Ovary (tissue), 9 donors: ENCODE data around the gene LGI4. TPM values are rescaled to one million over a fixed set of nuclear protein-coding genes. Genes with fewer than 3 reads are reported as not detected.
"Not testable (repeated sequence)": the region's sequence is repeated elsewhere in the genome, so short reads cannot be mapped to it uniquely, and the experiment has no call there.

Experiments
- DNase-seq, 5 donors: peaks; one replicate each; pipeline ENCODE4 v3.0.0-alpha.2; 2019 to 2020
- H3K27ac ChIP-seq, 2 donors: fragments of 200-600 bp; one replicate each; pipeline versions ENCODE4 v1.5.1 to v1.8.0; 2019 to 2022
- H3K27me3 ChIP-seq: fragments of 200-600 bp; one replicate; pipeline ENCODE4 v1.8.0; 2022
- H3K36me3 ChIP-seq: fragments of 200-600 bp; sonication (generic); one replicate; pipeline ENCODE4 v1.5.1; 2019
- H3K4me1 ChIP-seq: one replicate; pipeline ENCODE4 v1.8.1; 2013; ENCODE audit warnings: mild to moderate bottlenecking, moderate library complexity; ENCODE audit not compliant: insufficient read depth
- H3K4me3 ChIP-seq: fragments of 200-600 bp; sonication (generic); one replicate; pipeline ENCODE4 v1.5.1; 2017
- H3K9me3 ChIP-seq, 2 donors: fragments of 200-600 bp in 1 of 2; sonication (generic) in 1 of 2; one replicate each; pipeline versions ENCODE4 v1.5.1 to v1.8.1; 2013 to 2019; ENCODE audit warnings: mild to moderate bottlenecking in 1 of 2, moderate library complexity in 1 of 2
- EP300 ChIP-seq: sonication (generic); formaldehyde crosslinking; IDR thresholded peaks from one replicate; pipeline ENCODE4 v1.6.1; 2017; ENCODE audit warnings: antibody characterized with exemption
- POLR2A ChIP-seq: fragments of 450-650 bp; IDR thresholded peaks from one replicate; pipeline ENCODE4 v1.6.1; 2017; ENCODE audit warnings: antibody characterized with exemption, mild to moderate bottlenecking, moderate library complexity
- whole genome bisulfite sequencing, 3 donors: extraction: QIAGEN DNeasy Blood & Tissue Kit in 1 of 3; methylation state at CpG; one replicate each; pipeline versions ENCODE4 v1.1.5 to v1.1.7; 2013 to 2017; 5-methylcytosine and 5-hydroxymethylcytosine counted together
- intact Hi-C, 4 donors: fragments of 100-400 bp; cut with DNase I; formaldehyde crosslinking; loops; one replicate each; pipeline versions ENCODE4 v1.11.0 to v1.15.1; 2022 to 2023
- polyA plus RNA-seq, 2 donors: library from polyadenylated mRNA; stranded (reverse); fragments of 200-250 nt in 1 of 2; fragments of 350-450 nt in 1 of 2; fragmentation: Illumina TruSeq in 1 of 2; extraction: RNeasy Lipid Tissue Mini Kit (QIAGEN cat#74804) in 1 of 2; gene quantifications; one replicate each; pipeline ENCODE4 v1.2.3, GENCODE V29; 2013 to 2014
- total RNA-seq, 7 donors: library from RNA; depleted of rRNA in 2 of 7; stranded (reverse); fragments of >200 nt in 2 of 7; fragmentation: NEBNext Ultra II Directional in 3 of 7; extraction: Animal tissue kit (Norgen Biotek cat#: 25700) in 3 of 7; gene quantifications; one replicate each; pipeline versions ENCODE4 v1.1.0 to v1.2.4, GENCODE V29; 2016 to 2023
- TF ChIP-seq, protein P1 (sequence below), 3 donors: fragments of 450-650 bp in 2 of 3; fragments of 200-600 bp in 1 of 3; IDR thresholded peaks; one replicate each; pipeline versions ENCODE4 v1.5.1 to v1.8.0; 2016 to 2022; ENCODE audit warnings: antibody characterized with exemption in 3 of 3, mild to moderate bottlenecking in 1 of 3
- donor health status: DM: no; HTN: no; CAD: no; lungs with moderate emphysema.
- donor health status: DM: no; HTN: no; CAD: no.
- donor health status: Bipolar disorder and iron deficiency.
- donor health status: DM: yes; HTN: yes; CAD: no.
- donor health status: DM: no; HTN: no; CAD: no.
- donor health status: DM: yes; HTN: yes; CAD: no.

Gene LGI4
- total and polyA plus RNA-seq, 9 donors, result 1.9 to 13.3 (median 5.9) TPM

DNA sequence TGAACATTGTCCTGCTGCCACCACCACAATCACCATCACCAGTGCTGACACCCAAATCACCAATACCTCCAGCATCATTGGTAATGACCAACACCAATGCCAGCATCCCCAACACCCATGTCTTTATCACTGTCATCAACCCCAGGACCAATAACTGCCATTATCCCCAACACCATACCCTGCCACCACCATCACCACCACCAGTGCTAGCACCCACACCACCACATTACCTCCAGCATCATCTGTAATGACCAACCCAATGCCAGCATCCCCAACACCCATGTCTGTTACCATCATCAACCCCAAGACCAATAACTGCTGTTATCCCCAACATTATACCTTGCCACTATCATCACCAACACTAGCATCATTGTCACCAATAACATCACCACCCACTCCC lies 2.6 kb downstream of the LGI4 start:
- DNase-seq, result no peak
- TF ChIP-seq, protein P1, sequence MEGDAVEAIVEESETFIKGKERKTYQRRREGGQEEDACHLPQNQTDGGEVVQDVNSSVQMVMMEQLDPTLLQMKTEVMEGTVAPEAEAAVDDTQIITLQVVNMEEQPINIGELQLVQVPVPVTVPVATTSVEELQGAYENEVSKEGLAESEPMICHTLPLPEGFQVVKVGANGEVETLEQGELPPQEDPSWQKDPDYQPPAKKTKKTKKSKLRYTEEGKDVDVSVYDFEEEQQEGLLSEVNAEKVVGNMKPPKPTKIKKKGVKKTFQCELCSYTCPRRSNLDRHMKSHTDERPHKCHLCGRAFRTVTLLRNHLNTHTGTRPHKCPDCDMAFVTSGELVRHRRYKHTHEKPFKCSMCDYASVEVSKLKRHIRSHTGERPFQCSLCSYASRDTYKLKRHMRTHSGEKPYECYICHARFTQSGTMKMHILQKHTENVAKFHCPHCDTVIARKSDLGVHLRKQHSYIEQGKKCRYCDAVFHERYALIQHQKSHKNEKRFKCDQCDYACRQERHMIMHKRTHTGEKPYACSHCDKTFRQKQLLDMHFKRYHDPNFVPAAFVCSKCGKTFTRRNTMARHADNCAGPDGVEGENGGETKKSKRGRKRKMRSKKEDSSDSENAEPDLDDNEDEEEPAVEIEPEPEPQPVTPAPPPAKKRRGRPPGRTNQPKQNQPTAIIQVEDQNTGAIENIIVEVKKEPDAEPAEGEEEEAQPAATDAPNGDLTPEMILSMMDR (IDR thresholded peaks at IDR 0.05), result no peak
- TF ChIP-seq EP300 (no peak), POLR2A (no peak)
- Histone ChIP-seq H3K4me1 (no peaks in the 10 kb centered on the region), H3K27ac (no peak overlapping the region), H3K36me3 (no peaks in the 10 kb centered on the region), H3K27me3 (no peaks in the 10 kb centered on the region), H3K9me3 (no peaks in the 10 kb centered on the region), H3K4me3 (no peak overlapping the region)
- intact Hi-C loops, result no loop called here

DNA sequence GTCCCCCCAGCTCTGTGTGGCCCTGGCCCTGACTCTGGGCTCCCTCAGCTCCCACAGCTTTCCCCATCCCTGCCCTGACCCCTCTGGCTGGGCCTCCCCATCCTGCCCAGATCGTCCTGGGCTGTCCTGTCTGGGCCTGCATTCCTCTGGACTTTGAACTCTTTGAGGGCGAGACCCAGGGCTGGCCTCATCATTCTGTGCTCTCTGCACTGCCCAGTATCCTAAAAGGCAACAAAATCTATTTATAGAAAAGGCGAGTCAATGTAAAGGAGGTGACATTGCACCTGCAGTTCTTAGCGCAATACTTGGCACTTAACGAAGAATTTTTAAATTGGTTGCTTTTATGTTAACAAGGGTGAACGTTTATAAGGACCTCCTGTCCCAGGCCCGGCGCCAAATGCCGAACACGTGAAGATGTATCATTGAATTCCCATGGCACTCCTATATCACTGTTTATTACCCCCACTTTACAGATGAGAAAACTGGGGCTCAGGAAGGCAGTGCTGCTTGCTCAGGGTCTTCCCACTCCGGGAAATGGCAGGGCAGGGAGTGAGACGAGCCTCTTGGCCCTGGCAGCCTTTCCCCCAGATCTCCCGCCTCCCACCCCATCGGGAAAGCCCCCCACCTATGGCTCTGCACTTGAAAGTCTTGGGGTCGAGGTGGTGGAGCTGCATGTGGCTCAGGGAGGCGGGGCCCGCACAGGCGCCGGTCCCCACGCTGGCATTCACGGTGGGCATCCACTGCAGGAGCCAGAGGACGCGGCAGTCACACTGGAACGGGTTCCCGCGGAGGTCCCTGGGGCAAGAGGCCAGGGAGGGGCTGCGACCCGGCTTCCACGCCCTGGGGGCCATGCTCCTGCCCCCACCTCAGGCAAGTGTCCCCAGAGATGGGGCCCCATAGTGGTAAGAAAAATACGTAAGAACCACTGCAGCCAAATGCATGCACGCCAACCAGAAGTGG lies 3.8 kb downstream of the LGI4 start:
- TF ChIP-seq, protein P1 (IDR thresholded peaks at IDR 0.05), result no peak
- TF ChIP-seq EP300 (no peak), POLR2A (no peak)
- Histone ChIP-seq H3K4me3 (no peak overlapping the region), H3K27me3 (no peaks in the 10 kb centered on the region), H3K36me3 (no peaks in the 10 kb centered on the region), H3K4me1 (no peaks in the 10 kb centered on the region), H3K9me3 (no peaks in the 10 kb centered on the region), H3K27ac (no peak overlapping the region)
- no peak for DNase-seq
- intact Hi-C loops, result no loop called here
- 71 to 77% (median 77%) methylated on average over 26 to 31 of the region's 31 CpGs for WGBS, 3 donors

DNA sequence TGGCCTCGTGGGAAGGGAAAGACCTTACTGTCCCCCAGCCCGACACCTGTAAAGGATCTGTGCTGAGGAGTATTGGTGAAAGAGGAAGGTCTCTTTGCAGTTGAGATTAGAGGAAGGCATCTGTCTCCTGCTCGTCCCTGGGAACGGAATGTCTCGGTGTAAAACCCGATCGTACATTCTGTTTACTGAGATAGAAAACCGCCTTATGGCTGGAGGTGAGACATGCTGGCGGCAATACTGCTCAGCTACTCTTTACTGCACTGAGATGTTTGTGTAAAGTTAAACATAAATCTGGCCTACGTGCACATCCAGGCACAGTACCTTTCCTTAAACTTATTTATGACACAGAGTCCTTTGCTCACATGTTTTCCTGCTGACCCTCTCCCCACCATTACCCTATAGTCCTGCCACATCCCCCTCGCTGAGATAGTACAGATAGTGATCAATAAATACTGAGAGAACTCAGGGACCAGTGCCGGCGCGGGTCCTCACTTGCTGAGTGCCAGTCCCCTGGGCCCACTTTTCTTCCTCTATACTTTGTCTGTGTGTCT lies 5.1 kb downstream of the LGI4 start:
- H3K27me3 ChIP-seq, intact Hi-C loops, H3K4me3 ChIP-seq, H3K36me3 ChIP-seq, H3K4me1 ChIP-seq, DNase-seq, H3K9me3 ChIP-seq, H3K27ac ChIP-seq: not testable (repeated sequence)
- WGBS, 3 donors, result 51 to 58% (median 55%) methylated on average over 14 of the region's 14 CpGs

DNA sequence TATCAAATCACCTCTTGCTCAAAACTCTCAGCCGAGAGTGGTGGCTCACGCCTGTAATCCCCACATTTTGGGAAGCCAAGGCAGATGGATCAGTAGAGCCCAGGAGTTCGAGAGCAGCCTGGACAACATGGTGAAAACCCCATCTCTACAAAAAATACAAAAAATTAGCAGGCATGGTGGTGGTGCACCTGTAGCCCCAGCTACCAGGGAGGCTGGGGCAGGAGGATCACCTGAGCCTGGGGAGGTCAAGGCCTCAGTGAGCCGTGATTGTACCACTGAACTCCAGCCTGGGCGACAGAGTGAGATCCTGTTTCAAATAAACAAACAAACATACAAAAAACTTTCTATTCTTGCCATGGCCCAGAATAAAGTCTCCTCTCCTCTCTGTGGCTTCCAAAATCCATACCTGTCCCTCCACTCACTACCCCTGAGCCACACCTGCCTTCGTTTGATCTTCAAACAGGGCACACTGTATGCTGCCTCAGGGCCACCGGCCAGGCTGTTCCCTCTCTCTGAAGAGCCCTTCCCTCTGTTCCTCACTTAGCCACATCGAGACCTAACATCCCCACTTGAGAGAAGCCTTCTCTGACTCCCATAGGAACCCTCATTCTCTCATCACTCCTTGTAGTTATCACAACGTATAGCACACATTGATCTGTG lies 6.3 kb downstream of the LGI4 start:
- Histone ChIP-seq H3K36me3 (no peaks in the 10 kb centered on the region), H3K4me1 (peaks cover 4% of the 10 kb centered on the region), H3K27ac (no peak overlapping the region), H3K9me3 (no peaks in the 10 kb centered on the region), H3K4me3 (no peak overlapping the region), H3K27me3 (no peaks in the 10 kb centered on the region)
- TF ChIP-seq EP300 (no peak), POLR2A (no peak)
- TF ChIP-seq, protein P1 (IDR thresholded peaks at IDR 0.05), result no peak
- intact Hi-C loops, result no loop called here
- WGBS, 3 donors, result 87 to 91% (median 88%) methylated on average over 9 of the region's 9 CpGs
- no peak for DNase-seq
